Retinal pigment epithelial cell (primary cell): Measurements from ENCODE around the gene RASAL2.

Experiments used
- DNase-seq: peaks from one replicate; pipeline ENCODE4 v3.0.0-alpha.2; 2010; ENCODE audit warnings: low read depth
- H3K4me3 ChIP-seq: 2 replicates; pipeline ENCODE4 v1.5.1; 2011; ENCODE audit warnings: mild to moderate bottlenecking, low read length, control low read depth, moderate library complexity
- CTCF ChIP-seq: conservative IDR thresholded peaks from 2 replicates; pipeline ENCODE4 v1.5.1; 2011; ENCODE audit warnings: low read depth, low read length, control low read depth, inconsistent platforms

Gene RASAL2

GRCh38 chr1:178277793-178278530, 184.1 kb downstream of the RASAL2 start:
- TF ChIP-seq CTCF = no peak
- no peak overlapping the region for H3K4me3 ChIP-seq
- DNase-seq = no peak

GRCh38 chr1:178278916-178279686, 185.2 kb downstream of the RASAL2 start:
- no peak for TF ChIP-seq CTCF
- no peak for DNase-seq
- H3K4me3 ChIP-seq = no peak overlapping the region

- TF ChIP-seq CTCF = peak; percentile 59
- no peak for DNase-seq
- H3K4me3 ChIP-seq = no peak overlapping the region
Observed at GRCh38 chr1:178282949-178283367, 189.1 kb downstream of the RASAL2 start.

- DNase-seq = no peak
- TF ChIP-seq CTCF = no peak
- H3K4me3 ChIP-seq = no peak overlapping the region
Observed at GRCh38 chr1:178283409-178283808, 189.5 kb downstream of the RASAL2 start.

GRCh38 chr1:178284058-178284457, 190.2 kb downstream of the RASAL2 start:
- H3K4me3 ChIP-seq = no peak overlapping the region
- no peak for TF ChIP-seq CTCF
- DNase-seq = no peak

- DNase-seq = no peak
- H3K4me3 ChIP-seq = no peak overlapping the region
- no peak for TF ChIP-seq CTCF
Observed at GRCh38 chr1:178291166-178291565, 197.3 kb downstream of the RASAL2 start.

- TF ChIP-seq CTCF = no peak
- H3K4me3 ChIP-seq = no peak overlapping the region
- no peak for DNase-seq
Observed at GRCh38 chr1:178294654-178295053, 200.8 kb downstream of the RASAL2 start.
